Ureter (tissue), 1 donor: Measurements from ENCODE around the gene TRIO. TPM values are rescaled to one million over a fixed set of nuclear protein-coding genes. Genes with fewer than 3 reads are reported as not detected.

Experiments
- DNase-seq: peaks from one replicate; pipeline ENCODE4 v3.0.0-alpha.2; 2020; ENCODE audit warnings: low spot score
- total RNA-seq: library from RNA; stranded (reverse); gene quantifications from one replicate; pipeline ENCODE4 v1.2.4, GENCODE V29; 2023
- donor health status: DM: yes; HTN: yes; CAD: no.

Gene TRIO
- total RNA-seq, 1 donor from 2014 or later = 216 TPM

DNA sequence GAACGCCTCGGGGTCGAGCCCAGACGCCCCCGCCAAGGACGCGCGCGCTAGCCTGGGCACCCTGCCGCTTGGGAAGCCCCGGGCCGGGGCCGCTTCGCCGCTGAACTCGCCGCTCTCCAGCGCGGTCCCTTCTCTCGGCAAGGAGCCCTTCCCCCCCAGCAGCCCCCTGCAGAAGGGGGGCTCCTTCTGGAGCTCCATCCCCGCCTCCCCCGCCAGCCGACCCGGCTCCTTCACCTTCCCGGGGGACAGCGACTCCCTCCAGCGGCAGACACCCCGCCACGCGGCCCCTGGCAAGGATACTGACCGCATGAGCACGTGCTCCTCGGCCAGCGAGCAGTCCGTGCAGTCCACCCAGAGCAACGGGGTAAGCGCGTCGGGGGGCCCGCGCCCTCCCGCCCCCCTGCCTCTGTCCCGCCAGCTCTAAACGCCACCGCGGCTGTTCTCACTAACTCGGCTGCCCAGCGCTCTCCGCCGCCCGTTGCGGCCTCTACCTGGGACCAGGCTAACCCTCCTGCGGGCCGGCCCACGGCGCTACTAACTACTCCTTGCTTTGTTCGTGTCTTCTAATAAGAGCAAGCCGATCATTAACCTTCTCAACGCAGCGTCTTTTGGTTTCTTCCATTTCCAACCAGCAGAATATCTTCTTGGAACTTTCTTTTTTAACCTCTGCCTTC, 344.9 kb downstream of the TRIO start:
- no peak for DNase-seq

GRCh38 chr5:14488709-14489108, 345.6 kb downstream of the TRIO start:
- no peak for DNase-seq

DNA sequence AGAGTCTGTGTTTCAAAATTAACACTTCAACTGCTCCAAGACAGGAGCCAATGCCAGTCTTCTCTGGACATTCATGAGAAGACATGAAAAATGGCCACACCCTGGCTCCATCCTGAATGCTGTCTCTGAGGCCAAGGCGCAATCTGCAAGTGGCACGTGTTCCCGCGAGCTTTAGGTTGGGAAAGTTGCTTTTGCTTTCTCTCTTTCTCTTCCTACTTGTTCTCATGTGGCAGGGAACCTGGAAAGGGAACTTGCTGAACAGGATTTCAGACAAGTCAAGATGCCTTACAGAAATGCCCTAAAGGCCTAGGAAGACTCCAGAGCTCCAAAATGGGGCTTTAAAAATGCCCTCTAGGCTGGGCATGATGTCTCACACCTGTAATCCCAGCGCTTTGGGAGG, 346.5 kb downstream of the TRIO start:
- no peak for DNase-seq

GRCh38 chr5:14490309-14490711, 347.2 kb downstream of the TRIO start:
- no peak for DNase-seq

- no peak for DNase-seq
These were observed 348.1 kb downstream of the TRIO start for GRCh38 chr5:14491015-14491915.

DNA sequence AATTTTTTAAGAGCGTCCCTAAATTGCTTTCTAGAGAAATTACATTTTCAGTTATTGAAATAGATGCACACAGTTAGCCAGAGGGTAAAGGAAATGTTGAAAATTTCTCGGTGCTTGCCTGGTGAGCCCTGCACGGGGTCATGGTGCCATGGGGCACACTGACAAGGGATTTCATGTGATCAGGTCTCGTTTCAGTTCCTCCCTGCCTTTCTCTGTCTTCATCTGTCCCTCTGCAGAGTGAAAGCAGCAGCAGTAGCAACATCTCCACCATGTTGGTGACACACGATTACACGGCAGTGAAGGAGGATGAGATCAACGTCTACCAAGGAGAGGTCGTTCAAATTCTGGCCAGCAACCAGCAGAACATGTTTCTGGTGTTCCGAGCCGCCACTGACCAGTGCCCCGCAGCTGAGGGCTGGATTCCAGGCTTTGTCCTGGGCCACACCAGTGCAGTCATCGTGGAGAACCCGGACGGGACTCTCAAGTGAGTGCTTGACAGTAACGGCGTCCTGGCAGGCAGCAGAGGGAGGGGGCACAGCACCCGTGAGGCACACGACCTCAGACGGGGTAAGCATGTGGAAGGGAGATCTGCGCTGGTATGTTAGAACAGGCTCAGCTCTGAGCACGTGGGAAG, 349.3 kb downstream of the TRIO start:
- DNase-seq = no peak

DNA sequence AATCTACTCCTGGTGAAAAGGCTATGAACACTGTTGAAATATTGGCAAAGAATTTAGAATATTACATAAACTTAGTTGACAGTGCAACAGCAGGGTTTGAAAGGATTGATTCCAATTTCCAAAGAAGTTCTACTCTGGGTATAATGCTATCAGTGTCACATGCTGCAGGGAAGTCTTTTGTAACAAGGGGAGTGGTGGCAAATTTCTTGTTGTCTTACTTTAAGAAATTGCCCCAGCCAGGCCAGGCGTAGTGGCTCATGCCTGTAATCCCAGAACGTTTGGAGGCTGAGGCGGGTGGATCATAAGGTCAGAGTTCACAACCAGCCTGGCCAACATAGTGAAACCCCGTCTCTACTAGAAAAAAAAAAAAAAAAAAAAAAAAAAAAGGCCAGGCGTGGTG, 352.2 kb downstream of the TRIO start:
- no peak for DNase-seq

- no peak for DNase-seq
These were observed 354.2 kb downstream of the TRIO start for GRCh38 chr5:14497311-14497710.

GRCh38 chr5:14501353-14502293, 358.5 kb downstream of the TRIO start:
- no peak for DNase-seq

DNA sequence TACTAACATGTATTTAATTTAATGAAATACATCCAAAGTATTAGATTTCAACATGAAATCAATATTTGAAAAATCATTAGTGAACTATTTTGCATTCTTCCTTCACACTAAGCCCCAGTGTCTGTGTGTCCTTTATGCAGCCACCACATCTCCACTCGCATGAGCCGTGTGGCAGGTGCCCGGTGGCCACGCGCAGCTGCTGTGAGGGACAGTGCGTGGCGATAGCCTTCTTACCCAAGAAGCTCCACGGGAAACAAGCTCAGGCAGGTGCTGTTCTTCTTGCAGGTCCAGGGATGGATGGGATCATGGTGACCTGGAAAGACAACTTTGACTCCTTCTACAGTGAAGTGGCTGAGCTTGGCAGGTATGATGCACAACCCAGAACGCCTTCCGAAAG, 359.1 kb downstream of the TRIO start:
- no peak for DNase-seq

- no peak for DNase-seq
These were observed 360.0 kb downstream of the TRIO start for GRCh38 chr5:14503017-14503680.

DNA sequence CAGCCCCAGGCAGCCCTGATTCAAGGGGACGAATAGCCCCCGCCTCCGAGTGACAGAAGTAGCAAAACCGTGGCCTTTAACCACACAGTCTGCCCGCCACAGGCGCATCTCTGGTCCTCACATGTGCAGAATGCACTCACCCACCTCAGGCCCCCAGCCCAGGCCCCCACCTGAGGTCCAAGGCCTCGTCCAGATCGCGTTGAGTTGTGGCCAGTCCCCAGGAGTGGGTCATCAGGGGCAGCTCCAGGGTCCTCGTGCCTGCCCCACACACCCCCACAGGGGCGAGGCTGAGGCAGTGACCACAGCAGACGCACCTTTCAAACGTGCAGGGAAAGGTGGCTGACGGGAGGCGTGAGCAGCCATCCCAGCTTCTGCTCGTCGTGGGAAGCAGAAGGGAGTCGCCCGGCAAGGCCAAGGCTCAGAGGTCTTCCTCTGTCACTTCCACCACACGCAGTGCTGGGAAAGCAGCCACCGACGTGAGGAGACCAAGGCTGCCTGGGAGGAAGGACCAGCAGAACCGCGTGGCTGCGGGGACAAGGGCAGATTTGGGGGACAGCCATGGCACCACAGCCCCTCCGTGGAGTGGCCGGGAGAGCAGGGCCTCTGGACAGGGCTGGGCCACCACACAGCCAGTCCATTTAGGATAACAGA, 360.7 kb downstream of the TRIO start:
- no peak for DNase-seq

GRCh38 chr5:14504332-14504727, 361.2 kb downstream of the TRIO start:
- DNase-seq = no peak

DNA sequence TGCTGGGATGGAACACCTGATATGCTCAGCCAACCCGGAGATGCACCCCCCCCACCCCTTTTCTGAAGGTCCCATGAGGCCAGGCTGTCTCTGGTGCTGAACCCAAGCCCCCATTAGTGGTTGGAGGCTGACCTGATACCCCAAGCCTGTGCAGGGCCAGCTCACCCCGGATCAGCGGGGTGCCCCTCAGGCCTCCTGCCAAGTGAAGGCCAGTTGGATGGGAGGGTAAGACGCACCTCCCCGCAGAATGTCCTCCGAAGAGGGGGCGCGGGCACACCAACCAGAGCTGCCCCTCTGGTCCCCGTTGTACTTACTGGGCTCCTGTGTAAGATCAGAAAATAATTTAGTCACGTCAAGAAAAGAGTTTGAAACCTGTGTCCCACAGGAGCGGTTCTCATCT, 361.7 kb downstream of the TRIO start:
- no peak for DNase-seq

- no peak for DNase-seq
These were observed 362.4 kb downstream of the TRIO start for GRCh38 chr5:14505310-14506139.

- DNase-seq = no peak
These were observed 363.0 kb downstream of the TRIO start for GRCh38 chr5:14506140-14506538.

DNA sequence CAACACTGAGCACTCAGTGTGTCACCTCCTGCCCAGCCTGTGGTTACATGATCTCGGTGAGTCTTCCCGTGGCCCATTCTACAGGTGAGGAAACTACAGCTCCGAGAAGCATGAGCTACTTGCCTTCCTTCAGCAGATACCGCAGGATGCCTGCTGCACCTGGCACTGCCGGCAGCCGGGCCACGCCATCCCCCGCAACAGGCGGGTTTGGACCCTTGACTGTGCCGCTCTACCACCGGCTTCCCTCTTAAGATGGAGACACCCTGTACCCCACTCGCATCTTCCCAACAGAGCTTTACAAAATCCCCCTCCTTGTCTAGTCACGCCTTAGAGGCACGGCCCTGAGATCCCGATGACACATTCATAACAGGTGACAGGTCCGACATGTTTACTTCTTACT, 363.5 kb downstream of the TRIO start:
- DNase-seq = no peak

GRCh38 chr5:14507156-14507941, 364.2 kb downstream of the TRIO start:
- no peak for DNase-seq

GRCh38 chr5:14508046-14508445, 364.9 kb downstream of the TRIO start:
- no peak for DNase-seq
